Right lobe of liver (tissue), 6 donors: ENCODE measurements around the gene CEP89. TPM values are rescaled to one million over a fixed set of nuclear protein-coding genes. Genes with fewer than 3 reads are reported as not detected.

Experiments
- ATAC-seq, 4 donors: fragments of 200-7000 bp; cut with Tn5 transposase; one replicate each; pipeline ENCODE4 v1.9.1; 2020; ENCODE audit warnings: mild to moderate bottlenecking in 4 of 4, moderate library complexity in 4 of 4
- DNase-seq, 3 donors: peaks; one replicate each; pipeline ENCODE4 v3.0.0-alpha.2; 2020
- H3K27ac ChIP-seq, 3 donors: fragments of 200-600 bp; one replicate each; pipeline ENCODE4 v1.8.0; 2022
- H3K27me3 ChIP-seq, 2 donors: fragments of 200-600 bp; one replicate each; pipeline ENCODE4 v1.8.0; 2022
- H3K36me3 ChIP-seq, 4 donors: fragments of 200-600 bp; sonication (generic) in 1 of 4; one replicate each; pipeline versions ENCODE4 v1.5.1 to v1.8.0; 2017 to 2022; ENCODE audit warnings: control low read depth in 1 of 4
- H3K4me1 ChIP-seq, 4 donors: fragments of 200-600 bp; sonication (generic) in 1 of 4; one replicate each; pipeline versions ENCODE4 v1.5.1 to v1.8.0; 2017 to 2022; ENCODE audit warnings: control low read depth in 1 of 4
- H3K4me3 ChIP-seq, 3 donors: fragments of 200-600 bp; one replicate each; pipeline ENCODE4 v1.8.0; 2022
- H3K9me3 ChIP-seq, 4 donors: fragments of 200-600 bp; sonication (generic) in 1 of 4; one replicate each; pipeline versions ENCODE4 v1.5.1 to v1.8.0; 2017 to 2022; ENCODE audit warnings: control low read depth in 1 of 4
- POLR2A ChIP-seq: fragments of 450-650 bp; IDR thresholded peaks from one replicate; pipeline ENCODE4 v1.6.1; 2017; ENCODE audit warnings: antibody characterized with exemption, mild to moderate bottlenecking
- WGBS: methylation state at CpG from one replicate; pipeline ENCODE4 v1.1.6; 2018; ENCODE audit warnings: low coverage, low lambda C conversion rate; ENCODE audit not compliant: insufficient coverage; ENCODE audit errors: missing lambda C conversion rate; 5-methylcytosine and 5-hydroxymethylcytosine counted together
- intact Hi-C, 2 donors: fragments of 100-400 bp; cut with DNase I; formaldehyde crosslinking; loops; one replicate each; pipeline versions ENCODE4 v1.11.2 to v1.14.1; 2022
- total RNA-seq, 6 experiments: library from RNA; depleted of rRNA in 2 of 6; stranded (reverse); fragments of >200 nt in 2 of 6; fragmentation: NEBNext Ultra II Directional in 3 of 6; extraction: Animal tissue kit (Norgen Biotek cat#: 25700) in 3 of 6; gene quantifications; one replicate each; pipeline versions ENCODE4 v1.1.0 to v1.2.4, GENCODE V29; 2016 to 2023
- TF ChIP-seq, protein P1 (sequence below), 4 donors: fragments of 200-600 bp in 3 of 4; fragments of 450-650 bp in 1 of 4; IDR thresholded peaks; one replicate each; pipeline versions ENCODE4 v1.5.1 to v1.8.0; 2016 to 2022; ENCODE audit warnings: antibody characterized with exemption in 4 of 4, mild to moderate bottlenecking in 2 of 4
- donor health status: DM: no; HTN: yes; CAD: no.
- donor health status: DM: no; HTN: no; CAD: no.
- donor health status: DM: no; HTN: no; CAD: no.
- donor health status: DM: no; HTN: yes; CAD: no.
- donor health status: DM: no; HTN: yes; CAD: no.

Gene CEP89
- total RNA-seq, 6 experiments from 2014 or later = 2.9 to 5.7 (median 4.7) TPM

GRCh38 chr19:32976223-32976805, 4.6 kb upstream of the CEP89 start:
- peak in 2 of 4 donors; percentile 16 to 41 for ATAC-seq
- WGBS = 12% methylated on average over 10 of the region's 14 CpGs

GRCh38 chr19:32971012-32971595, 654 bp downstream of the CEP89 start:
- H3K27me3 ChIP-seq = no peaks in the 10 kb centered on the region
- TF ChIP-seq POLR2A = no peak
- TF ChIP-seq, protein P1, sequence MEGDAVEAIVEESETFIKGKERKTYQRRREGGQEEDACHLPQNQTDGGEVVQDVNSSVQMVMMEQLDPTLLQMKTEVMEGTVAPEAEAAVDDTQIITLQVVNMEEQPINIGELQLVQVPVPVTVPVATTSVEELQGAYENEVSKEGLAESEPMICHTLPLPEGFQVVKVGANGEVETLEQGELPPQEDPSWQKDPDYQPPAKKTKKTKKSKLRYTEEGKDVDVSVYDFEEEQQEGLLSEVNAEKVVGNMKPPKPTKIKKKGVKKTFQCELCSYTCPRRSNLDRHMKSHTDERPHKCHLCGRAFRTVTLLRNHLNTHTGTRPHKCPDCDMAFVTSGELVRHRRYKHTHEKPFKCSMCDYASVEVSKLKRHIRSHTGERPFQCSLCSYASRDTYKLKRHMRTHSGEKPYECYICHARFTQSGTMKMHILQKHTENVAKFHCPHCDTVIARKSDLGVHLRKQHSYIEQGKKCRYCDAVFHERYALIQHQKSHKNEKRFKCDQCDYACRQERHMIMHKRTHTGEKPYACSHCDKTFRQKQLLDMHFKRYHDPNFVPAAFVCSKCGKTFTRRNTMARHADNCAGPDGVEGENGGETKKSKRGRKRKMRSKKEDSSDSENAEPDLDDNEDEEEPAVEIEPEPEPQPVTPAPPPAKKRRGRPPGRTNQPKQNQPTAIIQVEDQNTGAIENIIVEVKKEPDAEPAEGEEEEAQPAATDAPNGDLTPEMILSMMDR (IDR thresholded peaks at IDR 0.05) = no peak
- no peaks in the 10 kb centered on the region for H3K36me3 ChIP-seq
- 23% methylated on average over 19 of the region's 21 CpGs for WGBS
- intact Hi-C loops = loop anchor here (10.0 kb wide), 1 partner anchor 144 kb away; no protein-coding TSS in a partner anchor
- peaks cover 0 to 7% (median 3%) of the 10 kb centered on the region in 4 donors for H3K4me1 ChIP-seq
- ATAC-seq (no peak), DNase-seq (no peak)
- peak overlapping the region; percentile 71 to 84 (median 73) for H3K4me3 ChIP-seq
- H3K27ac ChIP-seq = no peak overlapping the region
- no peaks in the 10 kb centered on the region for H3K9me3 ChIP-seq

More at GRCh38 chr19:32976223-32976805, 4.6 kb upstream of the CEP89 start:
- no peaks in the 10 kb centered on the region for H3K9me3 ChIP-seq
- H3K4me1 ChIP-seq = peaks cover 0 to 20% (median 6%) of the 10 kb centered on the region in 4 donors
- peak; percentile 59 to 75 (median 71) for DNase-seq
- H3K27me3 ChIP-seq = no peaks in the 10 kb centered on the region
- peaks cover 0 to 6% (median 3%) of the 10 kb centered on the region in 4 donors for H3K36me3 ChIP-seq
- peak overlapping the region in 1 of 3 donors; percentile 51 for H3K27ac ChIP-seq
- intact Hi-C loops = loop anchor here (10.0 kb wide), 1 partner anchor 138 kb away; no protein-coding TSS in a partner anchor
- H3K4me3 ChIP-seq = no peak overlapping the region
- no peak for TF ChIP-seq POLR2A
- TF ChIP-seq, protein P1 (IDR thresholded peaks at IDR 0.05) = peak; percentile 63 to 82 (median 76)

- Histone ChIP-seq H3K4me1 (peaks cover 0 to 7% (median 2%) of the 10 kb centered on the region in 4 donors), H3K36me3 (no peaks in the 10 kb centered on the region), H3K27ac (no peak overlapping the region), H3K27me3 (no peaks in the 10 kb centered on the region), H3K4me3 (no peak overlapping the region), H3K9me3 (no peaks in the 10 kb centered on the region)
- WGBS = no CpG with 5 or more reads among the region's 10 CpGs
- no peak for DNase-seq
- intact Hi-C loops = no loop called here
- TF ChIP-seq POLR2A = no peak
- TF ChIP-seq, protein P1 (IDR thresholded peaks at IDR 0.05) = no peak
- ATAC-seq = no peak
These were observed 2.2 kb downstream of the CEP89 start for GRCh38 chr19:32969549-32969948.

DNA sequence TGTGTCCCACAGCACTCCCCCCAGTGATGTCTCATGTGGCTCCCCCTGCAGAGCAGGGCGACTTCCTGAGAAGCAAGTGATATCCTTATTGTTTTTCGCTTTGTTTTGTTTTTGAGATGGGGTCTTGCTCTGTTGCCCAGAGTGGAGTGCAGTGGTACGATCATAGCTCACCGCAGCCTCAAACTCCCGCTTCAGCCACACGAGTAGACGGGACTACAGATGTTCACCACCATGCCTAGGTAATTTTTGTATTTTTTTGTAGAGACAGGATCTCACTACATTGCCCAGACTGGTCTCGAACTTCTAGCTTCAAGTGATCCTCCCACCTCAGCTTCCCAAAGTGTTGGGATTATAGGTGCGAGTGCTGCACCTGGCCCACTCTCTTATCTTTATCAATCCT, 5.0 kb downstream of the CEP89 start:
- Histone ChIP-seq H3K27me3 (no peaks in the 10 kb centered on the region), H3K9me3 (no peaks in the 10 kb centered on the region), H3K4me3 (no peak overlapping the region), H3K36me3 (peaks cover 0 to 5% (median 0%) of the 10 kb centered on the region in 4 donors), H3K4me1 (peaks cover 0 to 7% (median 2%) of the 10 kb centered on the region in 4 donors), H3K27ac (no peak overlapping the region)
- intact Hi-C loops = no loop called here
- WGBS = 93% methylated on average over 9 of the region's 9 CpGs
- ATAC-seq = no peak
- DNase-seq = no peak
- TF ChIP-seq POLR2A = no peak
- TF ChIP-seq, protein P1 (IDR thresholded peaks at IDR 0.05) = no peak
